ENCODE measurements around the gene SIGLEC6. TPM values are rescaled to one million over a fixed set of nuclear protein-coding genes. Genes with fewer than 3 reads are reported as not detected.

The SIGLEC6 gene
- total RNA-seq, 2 experiments from 2014 or later = not detected

GRCh38 chr19:51472607-51473006 lies 58.9 kb downstream of the SIGLEC6 start:
- H3K36me3 Mint-ChIP-seq = no peaks in the 10 kb centered on the region
- H3K4me3 Mint-ChIP-seq = no peak overlapping the region
- peaks cover 17% of the 10 kb centered on the region for H3K4me1 Mint-ChIP-seq
- H3K27me3 Mint-ChIP-seq = peaks cover 21% of the 10 kb centered on the region
- H3K9me3 Mint-ChIP-seq (ENCODE audit: low read depth) = peaks cover 2% of the 10 kb centered on the region
- no peak for ATAC-seq
- no peak for DNase-seq
- CTCF ChIA-PET = interaction anchor here (0.6 to 6.1 kb wide), 23 partner anchors 9 to 314 kb away, joined by 3 to 66 read pairs (median 5); partner anchors contain the start of gene SIGLEC6
- no peak overlapping the region for H3K27ac Mint-ChIP-seq

GRCh38 chr19:51471527-51471926 lies 59.9 kb downstream of the SIGLEC6 start:
- H3K36me3 Mint-ChIP-seq = no peaks in the 10 kb centered on the region
- H3K4me1 Mint-ChIP-seq = peaks cover 25% of the 10 kb centered on the region
- H3K27ac Mint-ChIP-seq = no peak overlapping the region
- H3K4me3 Mint-ChIP-seq = no peak overlapping the region
- CTCF ChIA-PET = interaction anchor here (0.8 to 6.1 kb wide), 10 partner anchors 10 to 188 kb away, joined by 3 to 66 read pairs (median 4); no protein-coding TSS in a partner anchor
- H3K9me3 Mint-ChIP-seq (ENCODE audit: low read depth) = peaks cover 2% of the 10 kb centered on the region
- DNase-seq = no peak
- H3K27me3 Mint-ChIP-seq = peaks cover 25% of the 10 kb centered on the region
- no peak for ATAC-seq

GRCh38 chr19:51470966-51471365 lies 60.5 kb downstream of the SIGLEC6 start:
- DNase-seq (no peak), ATAC-seq (no peak)
- Mint-ChIP-seq H3K27me3 (peaks cover 27% of the 10 kb centered on the region), H3K9me3 (ENCODE audit: low read depth) (no peaks in the 10 kb centered on the region), H3K36me3 (no peaks in the 10 kb centered on the region), H3K4me3 (no peak overlapping the region), H3K27ac (no peak overlapping the region), H3K4me1 (peaks cover 25% of the 10 kb centered on the region)
- CTCF ChIA-PET = interaction anchor here (0.8 to 6.1 kb wide), 10 partner anchors 11 to 189 kb away, joined by 3 to 66 read pairs (median 4); no protein-coding TSS in a partner anchor

GRCh38 chr19:51469629-51470028 lies 61.8 kb downstream of the SIGLEC6 start:
- CTCF ChIA-PET = interaction anchor here (1.4 to 6.1 kb wide), 3 partner anchors 30 to 46 kb away, joined by 5 to 66 read pairs (median 10); no protein-coding TSS in a partner anchor
- ATAC-seq (no peak), DNase-seq (no peak)
- Mint-ChIP-seq H3K27me3 (peaks cover 36% of the 10 kb centered on the region), H3K9me3 (ENCODE audit: low read depth) (no peaks in the 10 kb centered on the region), H3K4me1 (peaks cover 26% of the 10 kb centered on the region), H3K4me3 (no peak overlapping the region), H3K27ac (no peak overlapping the region), H3K36me3 (peaks cover 2% of the 10 kb centered on the region)

GRCh38 chr19:51469162-51469561 lies 62.3 kb downstream of the SIGLEC6 start:
- H3K9me3 Mint-ChIP-seq (ENCODE audit: low read depth) = no peaks in the 10 kb centered on the region

GRCh38 chr19:51468545-51468920 lies 62.9 kb downstream of the SIGLEC6 start:
- CTCF ChIA-PET = interaction anchor here (1.2 to 2.3 kb wide), 5 partner anchors 29 to 236 kb away, joined by 3 to 12 read pairs (median 5); no protein-coding TSS in a partner anchor
- Mint-ChIP-seq H3K9me3 (ENCODE audit: low read depth) (no peaks in the 10 kb centered on the region), H3K27ac (no peak overlapping the region), H3K4me3 (no peak overlapping the region), H3K27me3 (peaks cover 42% of the 10 kb centered on the region), H3K4me1 (peaks cover 31% of the 10 kb centered on the region), H3K36me3 (peaks cover 5% of the 10 kb centered on the region)
- ATAC-seq (no peak), DNase-seq (no peak)

More at GRCh38 chr19:51469162-51469561, 62.3 kb downstream of the SIGLEC6 start:
- H3K27ac Mint-ChIP-seq = no peak overlapping the region
- no peak overlapping the region for H3K4me3 Mint-ChIP-seq
- H3K4me1 Mint-ChIP-seq = peaks cover 29% of the 10 kb centered on the region
- DNase-seq (no peak), ATAC-seq (no peak)
- peaks cover 40% of the 10 kb centered on the region for H3K27me3 Mint-ChIP-seq
- peaks cover 5% of the 10 kb centered on the region for H3K36me3 Mint-ChIP-seq
- CTCF ChIA-PET = interaction anchor here (1.4 to 2.3 kb wide), 4 partner anchors 29 to 235 kb away, joined by 3 to 12 read pairs (median 8); no protein-coding TSS in a partner anchor

- no peaks in the 10 kb centered on the region for H3K9me3 Mint-ChIP-seq (ENCODE audit: low read depth)
- H3K27ac Mint-ChIP-seq = no peak overlapping the region
- peaks cover 5% of the 10 kb centered on the region for H3K36me3 Mint-ChIP-seq
- H3K4me1 Mint-ChIP-seq = peaks cover 36% of the 10 kb centered on the region
- peaks cover 47% of the 10 kb centered on the region for H3K27me3 Mint-ChIP-seq
- no peak overlapping the region for H3K4me3 Mint-ChIP-seq
- ATAC-seq = no peak
- no peak for DNase-seq
- CTCF ChIA-PET = interaction anchor here (1.0 to 2.3 kb wide), 5 partner anchors 47 to 236 kb away, joined by 3 to 12 read pairs (median 3); no protein-coding TSS in a partner anchor
Measured at GRCh38 chr19:51467864-51468544, 63.5 kb downstream of the SIGLEC6 start.

Other genes with a start within 250 kb of the SIGLEC6 start
- under 1 TPM; 0.18 to 0.23 TPM for gene IGLON5, start 220.0 kb downstream of the SIGLEC6 start, total RNA-seq
- 1 to 10 TPM; 1.8 to 2.2 TPM for gene VSIG10L, start 189.5 kb downstream of the SIGLEC6 start, total RNA-seq
- gene ETFB, start 165.3 kb downstream of the SIGLEC6 start, total RNA-seq = 100 to 1,000 TPM; 121 to 123 TPM
- gene CLDND2, start 162.7 kb downstream of the SIGLEC6 start, total RNA-seq = 10 to 100 TPM; 19.1 to 27.8 TPM
- 1,000 to 10,000 TPM in 1 of 2 experiments, 100 to 1,000 TPM in 1; 852 to 1,014 TPM for gene NKG7, start 159.0 kb downstream of the SIGLEC6 start, total RNA-seq
- under 1 TPM in 1 of 2 experiments, not detected in 1; 0.23 TPM for gene LIM2, start 143.7 kb downstream of the SIGLEC6 start, total RNA-seq
- gene C19orf84, start 141.1 kb downstream of the SIGLEC6 start, total RNA-seq = not detected
- 1 to 10 TPM; 1.4 to 2.1 TPM for gene SIGLEC10, start 114.0 kb downstream of the SIGLEC6 start, total RNA-seq
- gene SIGLEC8, start 73.2 kb downstream of the SIGLEC6 start, total RNA-seq = not detected
- gene CEACAM18, start 53.1 kb downstream of the SIGLEC6 start, total RNA-seq = not detected
- gene SIGLEC12, start 29.9 kb downstream of the SIGLEC6 start, total RNA-seq = 1 to 10 TPM in 1 of 2 experiments, under 1 TPM in 1; 0.98 to 3.9 TPM
- gene ZNF175, start 39.6 kb upstream of the SIGLEC6 start, total RNA-seq = 10 to 100 TPM in 1 of 2 experiments, 1 to 10 TPM in 1; 8.3 to 10.1 TPM
- gene SIGLEC5, start 98.7 kb upstream of the SIGLEC6 start, total RNA-seq = not detected
- gene SIGLEC14, start 115.2 kb upstream of the SIGLEC6 start, total RNA-seq = under 1 TPM in 1 of 2 experiments, not detected in 1; 0.91 TPM
- 1 to 10 TPM; 2.3 to 2.6 TPM for gene SPACA6, start 161.7 kb upstream of the SIGLEC6 start, total RNA-seq
- gene HAS1, start 192.3 kb upstream of the SIGLEC6 start, total RNA-seq = not detected
- not detected for gene FPR1, start 220.2 kb upstream of the SIGLEC6 start, total RNA-seq
- gene FPR2, start 229.5 kb upstream of the SIGLEC6 start, total RNA-seq = not detected

All from activated CD8-positive, alpha-beta memory T cell treated with anti-CD3 and anti-CD28 coated beads, Interleukin-2, amount 10 ng/mL, durations not matched to agents 7 days and 5 days (primary cell).